ENCODE measurements around the gene PPP2CA. TPM values are rescaled to one million over a fixed set of nuclear protein-coding genes. Genes with fewer than 3 reads are reported as not detected.

Gene PPP2CA
- total RNA-seq, 4 donors from 2014 or later = 129 to 306 (median 215) TPM

DNA sequence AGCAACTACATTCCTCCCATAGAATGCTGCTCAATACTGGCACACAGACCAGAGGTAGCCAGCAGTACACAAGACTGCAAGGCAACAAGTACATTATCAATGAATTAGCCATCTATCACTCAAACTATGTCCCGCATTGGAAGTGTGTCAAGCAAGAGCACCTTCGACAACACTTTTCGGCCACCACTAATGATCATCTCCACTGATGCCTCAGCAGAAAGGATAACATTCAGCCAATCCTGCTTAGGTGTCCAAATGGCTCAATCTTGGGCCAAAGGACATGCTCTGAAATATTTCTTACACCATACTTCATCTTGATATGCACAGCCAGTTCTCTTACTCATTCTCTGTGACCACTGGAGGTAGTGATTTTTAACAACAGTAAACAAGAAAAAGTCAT lies 74.2 kb downstream of the PPP2CA start:
- Histone ChIP-seq H3K27me3 (no peaks in the 10 kb centered on the region), H3K4me3 (no peak overlapping the region), H3K36me3 (peaks cover 14 to 100% (median 17%) of the 10 kb centered on the region in 3 donors), H3K27ac (no peak overlapping the region), H3K4me1 (peaks cover 4 to 25% (median 6%) of the 10 kb centered on the region in 3 donors), H3K9me3 (no peaks in the 10 kb centered on the region)
- TF ChIP-seq, protein P1, sequence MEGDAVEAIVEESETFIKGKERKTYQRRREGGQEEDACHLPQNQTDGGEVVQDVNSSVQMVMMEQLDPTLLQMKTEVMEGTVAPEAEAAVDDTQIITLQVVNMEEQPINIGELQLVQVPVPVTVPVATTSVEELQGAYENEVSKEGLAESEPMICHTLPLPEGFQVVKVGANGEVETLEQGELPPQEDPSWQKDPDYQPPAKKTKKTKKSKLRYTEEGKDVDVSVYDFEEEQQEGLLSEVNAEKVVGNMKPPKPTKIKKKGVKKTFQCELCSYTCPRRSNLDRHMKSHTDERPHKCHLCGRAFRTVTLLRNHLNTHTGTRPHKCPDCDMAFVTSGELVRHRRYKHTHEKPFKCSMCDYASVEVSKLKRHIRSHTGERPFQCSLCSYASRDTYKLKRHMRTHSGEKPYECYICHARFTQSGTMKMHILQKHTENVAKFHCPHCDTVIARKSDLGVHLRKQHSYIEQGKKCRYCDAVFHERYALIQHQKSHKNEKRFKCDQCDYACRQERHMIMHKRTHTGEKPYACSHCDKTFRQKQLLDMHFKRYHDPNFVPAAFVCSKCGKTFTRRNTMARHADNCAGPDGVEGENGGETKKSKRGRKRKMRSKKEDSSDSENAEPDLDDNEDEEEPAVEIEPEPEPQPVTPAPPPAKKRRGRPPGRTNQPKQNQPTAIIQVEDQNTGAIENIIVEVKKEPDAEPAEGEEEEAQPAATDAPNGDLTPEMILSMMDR (IDR thresholded peaks at IDR 0.05) = no peak
- no peak for TF ChIP-seq POLR2A (IDR thresholded peaks at IDR 0.05)
- DNase-seq = no peak
- intact Hi-C loops (cut with DNase I) = no loop called here
- WGBS, 2 donors = 90 to 97% methylated on average over 3 of the region's 3 CpGs

DNA sequence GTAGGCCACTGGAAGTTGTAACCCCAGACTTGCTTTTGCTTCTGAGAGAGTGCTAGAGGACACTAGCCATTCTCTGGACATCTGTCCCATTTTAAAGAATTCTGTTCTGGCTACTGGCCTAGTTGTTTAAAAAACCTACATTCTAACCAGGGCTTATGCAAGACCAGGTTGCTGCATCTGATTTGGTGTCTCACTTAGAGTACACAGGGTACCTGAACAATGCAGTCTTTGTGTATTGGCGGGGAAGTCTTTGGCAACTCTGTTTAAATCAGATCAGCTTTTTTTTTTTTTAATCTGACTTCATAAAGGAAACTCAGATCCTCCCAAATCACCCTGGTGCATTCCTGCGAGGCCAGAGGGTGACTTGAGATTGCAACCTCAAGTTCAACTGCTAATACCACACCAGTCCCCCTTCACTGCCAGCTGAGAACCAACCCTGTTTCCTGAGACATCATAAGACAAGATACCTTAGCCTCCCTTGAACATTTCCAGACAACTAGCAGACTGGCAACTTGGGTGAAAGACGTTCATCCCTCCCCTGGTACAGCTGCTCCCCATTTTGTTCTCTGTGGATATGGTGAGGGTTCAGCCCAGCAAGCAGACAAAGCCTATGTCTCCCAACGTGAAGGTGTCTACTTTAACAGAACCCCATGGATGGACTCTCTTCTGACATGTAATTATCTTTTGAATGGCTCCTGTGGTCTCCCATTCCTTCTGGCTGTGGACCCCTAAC lies 76.1 kb downstream of the PPP2CA start:
- Histone ChIP-seq H3K36me3 (peaks cover 11 to 100% (median 17%) of the 10 kb centered on the region in 3 donors), H3K27me3 (no peaks in the 10 kb centered on the region), H3K4me3 (no peak overlapping the region), H3K27ac (peak overlapping the region in 1 of 4 donors; percentile 44), H3K4me1 (peaks cover 4 to 41% (median 7%) of the 10 kb centered on the region in 3 donors), H3K9me3 (no peaks in the 10 kb centered on the region)
- intact Hi-C loops (cut with DNase I) = no loop called here
- 58 to 63% methylated on average over 4 of the region's 4 CpGs for WGBS, 2 donors
- DNase-seq = no peak
- TF ChIP-seq, protein P1 (IDR thresholded peaks at IDR 0.05) = no peak
- no peak for TF ChIP-seq POLR2A (IDR thresholded peaks at IDR 0.05)

DNA sequence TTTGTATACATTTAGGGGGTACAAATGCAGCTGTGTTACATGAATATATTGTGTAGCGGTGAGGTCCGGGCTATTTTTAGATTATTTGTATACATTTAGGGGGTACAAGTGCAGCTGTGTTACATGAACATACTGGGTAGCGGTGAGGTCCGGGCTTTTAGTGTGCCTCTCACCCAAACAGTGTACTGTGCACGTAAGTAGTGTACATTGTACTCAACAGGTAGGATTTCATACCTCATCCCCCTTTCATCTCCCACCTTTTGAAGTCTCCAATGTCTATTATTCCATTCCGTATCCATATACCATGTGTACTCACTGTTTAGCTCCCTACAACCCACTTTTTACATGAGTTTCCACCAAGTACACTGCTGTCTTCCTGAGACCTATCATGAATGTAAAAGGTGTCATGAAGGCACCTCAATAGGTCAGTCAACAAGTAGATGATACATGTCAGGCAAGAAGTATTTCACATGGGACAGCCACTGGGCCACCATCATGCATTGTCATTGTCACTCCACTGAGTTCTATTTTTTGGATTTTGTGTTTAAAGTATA lies 76.8 kb downstream of the PPP2CA start:
- TF ChIP-seq, protein P1 (IDR thresholded peaks at IDR 0.05) = no peak
- no peak for TF ChIP-seq POLR2A (IDR thresholded peaks at IDR 0.05)
- H3K36me3 ChIP-seq = peaks cover 11 to 100% (median 19%) of the 10 kb centered on the region in 3 donors
- no peak overlapping the region for H3K4me3 ChIP-seq
- no peaks in the 10 kb centered on the region for H3K27me3 ChIP-seq
- no peaks in the 10 kb centered on the region for H3K9me3 ChIP-seq
- no peak for DNase-seq
- H3K27ac ChIP-seq = peak overlapping the region in 1 of 4 donors; percentile 44
- 80 to 90% methylated on average over 6 of the region's 6 CpGs for WGBS, 2 donors
- intact Hi-C loops (cut with DNase I) = no loop called here
- peaks cover 4 to 41% (median 7%) of the 10 kb centered on the region in 3 donors for H3K4me1 ChIP-seq

DNA sequence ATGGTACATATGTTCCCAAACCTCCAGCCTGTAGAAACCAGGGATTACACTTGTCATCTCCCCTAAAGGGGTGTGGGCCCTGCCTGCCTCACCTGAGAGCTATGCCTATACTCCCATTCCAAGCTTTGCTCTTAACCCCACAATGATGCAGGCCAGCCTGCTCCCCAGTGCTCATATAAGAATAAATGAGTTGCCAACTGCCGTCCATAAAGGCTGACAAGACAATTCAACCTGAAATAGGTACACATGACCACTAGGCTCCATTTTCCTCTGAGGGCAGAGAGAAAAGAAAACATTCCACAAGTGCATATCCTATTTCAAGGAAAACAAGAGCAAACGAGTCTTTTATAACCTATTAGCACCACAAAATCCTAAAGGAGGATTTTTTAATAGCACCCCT lies 77.6 kb downstream of the PPP2CA start:
- Histone ChIP-seq H3K27ac (no peak overlapping the region), H3K9me3 (no peaks in the 10 kb centered on the region), H3K4me1 (peaks cover 4 to 41% (median 7%) of the 10 kb centered on the region in 3 donors), H3K27me3 (no peaks in the 10 kb centered on the region), H3K4me3 (no peak overlapping the region), H3K36me3 (peaks cover 12 to 100% (median 26%) of the 10 kb centered on the region in 3 donors)
- TF ChIP-seq, protein P1 (IDR thresholded peaks at IDR 0.05) = no peak
- TF ChIP-seq POLR2A (IDR thresholded peaks at IDR 0.05) = no peak
- intact Hi-C loops (cut with DNase I) = no loop called here
- DNase-seq = no peak
- 64 to 77% methylated on average over 2 of the region's 2 CpGs for WGBS, 2 donors

Measured in esophagus squamous epithelium (tissue), 5 donors.